Measurements from ENCODE around the gene E4F1.

Gene E4F1

GRCh38 chr16:2277466-2278271, 54.3 kb downstream of the E4F1 start:
- no peak for DNase-seq

- no peak for DNase-seq
Observed at GRCh38 chr16:2278272-2278608, 54.8 kb downstream of the E4F1 start.

- DNase-seq = no peak
Observed at GRCh38 chr16:2278956-2279800, 55.8 kb downstream of the E4F1 start.

GRCh38 chr16:2280461-2280860, 57.1 kb downstream of the E4F1 start:
- no peak for DNase-seq

- DNase-seq = no peak
Observed at GRCh38 chr16:2280981-2281542, 57.7 kb downstream of the E4F1 start.

GRCh38 chr16:2282262-2282661, 58.9 kb downstream of the E4F1 start:
- DNase-seq = no peak

- no peak for DNase-seq
Observed at GRCh38 chr16:2282866-2283555, 59.6 kb downstream of the E4F1 start.

- no peak for DNase-seq
Observed at GRCh38 chr16:2284001-2284770, 60.8 kb downstream of the E4F1 start.

- no peak for DNase-seq
Observed at GRCh38 chr16:2284797-2285576, 61.6 kb downstream of the E4F1 start.

Measured in SHP77 (cell line).